Measurements from ENCODE around the gene ESRRA.

DNA sequence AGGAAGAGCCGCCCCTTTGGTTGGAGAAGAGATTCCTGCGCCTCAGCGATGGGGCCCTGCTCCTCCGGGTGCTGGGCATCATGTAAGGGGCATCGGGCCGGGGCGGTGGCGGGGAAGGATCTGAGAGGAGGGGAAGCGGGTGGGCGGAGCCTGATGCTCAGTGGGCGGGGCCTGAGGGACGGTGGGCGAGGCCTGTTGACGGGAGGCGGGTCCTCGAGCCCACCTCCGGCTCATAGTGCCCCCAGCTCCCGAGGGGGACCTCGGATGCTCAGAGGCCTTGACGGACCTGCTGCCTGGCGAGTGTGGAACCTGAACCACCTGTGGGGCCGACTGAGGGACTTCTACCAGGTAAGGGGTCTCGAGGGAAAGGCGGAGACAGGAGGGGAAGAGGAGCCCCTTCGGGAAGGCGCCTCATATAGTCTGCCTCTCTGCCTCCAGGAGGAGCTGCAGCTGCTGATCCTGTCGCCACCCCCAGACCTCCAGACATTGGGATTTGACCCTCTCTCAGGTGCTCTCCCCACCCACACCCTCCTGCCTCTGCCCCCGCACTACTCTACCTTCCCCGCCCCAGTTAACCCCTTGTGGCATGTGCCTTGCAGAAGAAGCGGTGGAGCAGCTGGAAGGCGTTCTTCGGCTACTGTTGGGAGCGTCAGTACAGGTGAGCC is 35.5 kb downstream of the ESRRA start:
- TF ChIP-seq RFX5 (IDR thresholded peaks at IDR 0.05) (no peak), RCOR1 (IDR thresholded peaks at IDR 0.05; ENCODE audit: low read depth, low read length) (no peak), EP300 (IDR thresholded peaks at IDR 0.05) (no peak), RAD21 (conservative IDR thresholded peaks at IDR 0.05 in 1 of 2, IDR thresholded peaks at IDR 0.05 in 1 of 2) (no peak), POLR2A (IDR thresholded peaks at IDR 0.05; ENCODE audit: low read length) (no peak), MAZ (IDR thresholded peaks at IDR 0.05; ENCODE audit: borderline replicate concordance, low read depth, low read length) (no peak), ZC3H11A (IDR thresholded peaks at IDR 0.05) (no peak)
- TF ChIP-seq, protein P1, sequence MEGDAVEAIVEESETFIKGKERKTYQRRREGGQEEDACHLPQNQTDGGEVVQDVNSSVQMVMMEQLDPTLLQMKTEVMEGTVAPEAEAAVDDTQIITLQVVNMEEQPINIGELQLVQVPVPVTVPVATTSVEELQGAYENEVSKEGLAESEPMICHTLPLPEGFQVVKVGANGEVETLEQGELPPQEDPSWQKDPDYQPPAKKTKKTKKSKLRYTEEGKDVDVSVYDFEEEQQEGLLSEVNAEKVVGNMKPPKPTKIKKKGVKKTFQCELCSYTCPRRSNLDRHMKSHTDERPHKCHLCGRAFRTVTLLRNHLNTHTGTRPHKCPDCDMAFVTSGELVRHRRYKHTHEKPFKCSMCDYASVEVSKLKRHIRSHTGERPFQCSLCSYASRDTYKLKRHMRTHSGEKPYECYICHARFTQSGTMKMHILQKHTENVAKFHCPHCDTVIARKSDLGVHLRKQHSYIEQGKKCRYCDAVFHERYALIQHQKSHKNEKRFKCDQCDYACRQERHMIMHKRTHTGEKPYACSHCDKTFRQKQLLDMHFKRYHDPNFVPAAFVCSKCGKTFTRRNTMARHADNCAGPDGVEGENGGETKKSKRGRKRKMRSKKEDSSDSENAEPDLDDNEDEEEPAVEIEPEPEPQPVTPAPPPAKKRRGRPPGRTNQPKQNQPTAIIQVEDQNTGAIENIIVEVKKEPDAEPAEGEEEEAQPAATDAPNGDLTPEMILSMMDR (IDR thresholded peaks at IDR 0.05) = no peak

All from A549 (cell line).